ENCODE results near the gene DAPP1. TPM values are rescaled to one million over a fixed set of nuclear protein-coding genes. Genes with fewer than 3 reads are reported as not detected.
A peak's percentile ranks its signal among the peaks of the same experiment; 100 is the strongest.

The DAPP1 gene
- total RNA-seq, 6 experiments from 2014 or later = 0.12 to 1.5 (median 0.73) TPM

DNA sequence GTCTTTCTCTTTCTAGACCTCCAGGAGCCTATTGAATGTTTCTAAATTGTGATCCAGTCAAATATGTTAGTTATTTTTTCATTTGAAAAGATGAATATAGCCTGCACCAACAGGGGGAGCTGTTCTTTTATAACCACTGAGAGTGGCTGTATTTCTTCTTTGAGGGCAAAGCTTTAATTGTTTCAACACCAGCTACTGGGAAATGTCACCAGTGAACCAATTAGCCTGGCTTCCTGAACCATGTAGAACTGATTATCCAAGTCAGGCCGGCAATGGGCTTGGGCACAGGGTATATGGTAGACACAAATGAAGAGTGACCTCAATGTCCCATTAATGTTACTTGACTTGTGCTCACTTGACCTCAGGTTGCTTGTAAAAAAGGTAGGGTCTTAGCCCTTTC lies 4.8 kb upstream of the DAPP1 start:
- H3K9me3 ChIP-seq = no peaks in the 10 kb centered on the region
- no peaks in the 10 kb centered on the region for H3K4me1 ChIP-seq
- DNase-seq = no peak
- ATAC-seq = peak; percentile 46 to 70 (median 66)
- intact Hi-C loops (cut with DNase I) = no loop called here
- H3K27me3 ChIP-seq = no peaks in the 10 kb centered on the region
- no peak overlapping the region for H3K27ac ChIP-seq
- H3K36me3 ChIP-seq = no peaks in the 10 kb centered on the region
- 80% methylated on average over 1 of the region's 1 CpG for WGBS (ENCODE audit: insufficient coverage, low coverage, low lambda C conversion rate, missing lambda C conversion rate)
- no peak overlapping the region for H3K4me3 ChIP-seq
- TF ChIP-seq POLR2A (IDR thresholded peaks at IDR 0.05) = no peak
- TF ChIP-seq, protein P1, sequence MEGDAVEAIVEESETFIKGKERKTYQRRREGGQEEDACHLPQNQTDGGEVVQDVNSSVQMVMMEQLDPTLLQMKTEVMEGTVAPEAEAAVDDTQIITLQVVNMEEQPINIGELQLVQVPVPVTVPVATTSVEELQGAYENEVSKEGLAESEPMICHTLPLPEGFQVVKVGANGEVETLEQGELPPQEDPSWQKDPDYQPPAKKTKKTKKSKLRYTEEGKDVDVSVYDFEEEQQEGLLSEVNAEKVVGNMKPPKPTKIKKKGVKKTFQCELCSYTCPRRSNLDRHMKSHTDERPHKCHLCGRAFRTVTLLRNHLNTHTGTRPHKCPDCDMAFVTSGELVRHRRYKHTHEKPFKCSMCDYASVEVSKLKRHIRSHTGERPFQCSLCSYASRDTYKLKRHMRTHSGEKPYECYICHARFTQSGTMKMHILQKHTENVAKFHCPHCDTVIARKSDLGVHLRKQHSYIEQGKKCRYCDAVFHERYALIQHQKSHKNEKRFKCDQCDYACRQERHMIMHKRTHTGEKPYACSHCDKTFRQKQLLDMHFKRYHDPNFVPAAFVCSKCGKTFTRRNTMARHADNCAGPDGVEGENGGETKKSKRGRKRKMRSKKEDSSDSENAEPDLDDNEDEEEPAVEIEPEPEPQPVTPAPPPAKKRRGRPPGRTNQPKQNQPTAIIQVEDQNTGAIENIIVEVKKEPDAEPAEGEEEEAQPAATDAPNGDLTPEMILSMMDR (IDR thresholded peaks at IDR 0.05) = peak; percentile 51 to 79 (median 65)

DNA sequence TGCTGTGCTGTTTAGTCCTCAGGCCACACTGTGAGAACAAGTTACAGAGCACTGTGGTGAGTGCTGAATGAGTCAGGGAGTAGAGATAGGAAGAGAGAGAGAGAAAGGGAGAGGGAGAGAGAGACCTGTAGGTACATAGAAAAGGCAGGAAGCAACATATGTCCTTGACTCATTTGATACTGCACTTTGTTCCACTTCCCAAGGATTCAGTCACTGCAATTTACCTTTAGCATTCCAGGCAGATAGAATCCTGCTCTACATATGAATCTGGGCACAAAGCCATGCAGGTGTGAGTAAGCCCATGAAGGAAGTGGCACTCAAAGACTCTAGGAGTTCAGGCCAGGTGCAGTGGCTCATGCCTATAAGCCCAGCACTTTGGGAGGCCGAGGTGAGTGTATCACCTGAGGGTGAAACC lies 1.0 kb upstream of the DAPP1 start:
- no peaks in the 10 kb centered on the region for H3K4me1 ChIP-seq
- TF ChIP-seq POLR2A (IDR thresholded peaks at IDR 0.05) = no peak
- TF ChIP-seq, protein P1 (IDR thresholded peaks at IDR 0.05) = no peak
- no peaks in the 10 kb centered on the region for H3K9me3 ChIP-seq
- ATAC-seq = peak in 1 of 4 donors; percentile 38
- H3K27ac ChIP-seq = no peak overlapping the region
- no peak overlapping the region for H3K4me3 ChIP-seq
- WGBS (ENCODE audit: insufficient coverage, low coverage, low lambda C conversion rate, missing lambda C conversion rate) = no CpG with 5 or more reads among the region's 1 CpG
- no peaks in the 10 kb centered on the region for H3K36me3 ChIP-seq
- DNase-seq = no peak
- H3K27me3 ChIP-seq = no peaks in the 10 kb centered on the region
- intact Hi-C loops (cut with DNase I) = no loop called here

DNA sequence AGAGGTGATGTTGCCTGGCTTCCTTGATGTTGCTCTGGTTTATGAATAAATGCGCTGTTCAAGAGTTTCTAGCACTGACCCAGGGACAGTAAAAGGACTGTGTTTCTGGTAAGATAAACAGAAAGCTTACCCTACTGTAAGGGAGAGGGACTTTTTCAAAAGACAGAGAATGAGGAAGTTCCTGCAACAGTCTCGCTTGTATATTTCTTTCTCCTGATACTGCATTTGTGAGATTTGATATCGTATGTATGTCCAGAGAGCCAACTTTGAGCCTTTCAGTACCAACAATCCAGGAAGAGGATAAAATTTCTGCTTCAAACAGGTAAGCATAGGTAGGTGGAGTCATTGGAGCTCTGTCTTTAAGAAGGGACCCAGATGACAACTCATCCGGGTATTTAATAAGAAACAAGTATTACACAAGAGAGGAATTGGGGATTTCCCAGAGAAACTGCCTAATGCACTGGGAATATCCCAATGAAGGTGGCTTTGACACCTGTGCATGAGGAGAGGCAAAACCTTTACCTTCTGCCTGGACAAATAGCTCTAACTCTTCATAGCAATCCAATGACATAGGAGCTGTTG lies 773 bp downstream of the DAPP1 start:
- 38% methylated on average over 4 of the region's 4 CpGs for WGBS (ENCODE audit: insufficient coverage, low coverage, low lambda C conversion rate, missing lambda C conversion rate)
- Histone ChIP-seq H3K27me3 (no peaks in the 10 kb centered on the region), H3K4me3 (peak overlapping the region in 2 of 3 donors; percentile 1 to 20), H3K4me1 (no peaks in the 10 kb centered on the region), H3K36me3 (no peaks in the 10 kb centered on the region), H3K27ac (no peak overlapping the region), H3K9me3 (no peaks in the 10 kb centered on the region)
- no peak for TF ChIP-seq POLR2A (IDR thresholded peaks at IDR 0.05)
- TF ChIP-seq, protein P1 (IDR thresholded peaks at IDR 0.05) = no peak
- ATAC-seq (peak; percentile 25 to 63 (median 37)), DNase-seq (no peak)
- intact Hi-C loops (cut with DNase I) = no loop called here

DNA sequence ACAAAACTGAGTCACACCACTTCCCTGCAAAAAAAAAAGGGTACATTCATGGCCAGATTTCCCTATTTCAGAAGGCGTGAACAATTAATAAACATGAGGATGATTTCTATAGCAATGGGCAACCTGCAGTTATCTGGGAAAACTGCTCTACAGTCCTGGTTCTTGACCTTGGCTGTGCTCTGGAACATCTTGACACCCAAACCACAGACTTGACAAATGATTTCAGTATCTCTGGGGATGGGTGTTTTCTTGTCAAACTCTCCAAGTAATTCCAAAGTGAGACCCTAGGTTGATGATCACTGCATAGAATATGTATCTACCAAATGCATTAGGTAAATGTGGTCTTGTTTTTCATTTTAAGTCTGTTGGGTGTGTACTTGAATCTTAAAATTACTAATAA lies 2.0 kb downstream of the DAPP1 start:
- DNase-seq (no peak), ATAC-seq (no peak)
- no peak overlapping the region for H3K4me3 ChIP-seq
- no peaks in the 10 kb centered on the region for H3K36me3 ChIP-seq
- intact Hi-C loops (cut with DNase I) = no loop called here
- TF ChIP-seq, protein P1 (IDR thresholded peaks at IDR 0.05) = no peak
- no peak for TF ChIP-seq POLR2A (IDR thresholded peaks at IDR 0.05)
- no peaks in the 10 kb centered on the region for H3K27me3 ChIP-seq
- H3K4me1 ChIP-seq = no peaks in the 10 kb centered on the region
- 73% methylated on average over 1 of the region's 1 CpG for WGBS (ENCODE audit: insufficient coverage, low coverage, low lambda C conversion rate, missing lambda C conversion rate)
- no peak overlapping the region for H3K27ac ChIP-seq
- no peaks in the 10 kb centered on the region for H3K9me3 ChIP-seq

Measured in right lobe of liver (tissue), 6 donors.